ENCODE results near the gene PAM. TPM values are rescaled to one million over a fixed set of nuclear protein-coding genes. Genes with fewer than 3 reads are reported as not detected.

The PAM gene
- total and polyA plus RNA-seq, 2 of the 8 experiments (the other 6 are each of a cell fraction or from before 2014, with no cell fraction given), result 30.4 to 67.8 TPM

- no peak for TF ChIP-seq CHD7 (IDR thresholded peaks at IDR 0.05; ENCODE audit: insufficient replicate concordance, low read length)
- TF ChIP-seq SP4 (IDR thresholded peaks at IDR 0.05; ENCODE audit: low read length), result no peak
- no peak for TF ChIP-seq ATF2 (IDR thresholded peaks at IDR 0.05; ENCODE audit: low read length)
- no peak for TF ChIP-seq SIRT6 (IDR thresholded peaks at IDR 0.05; ENCODE audit: low read length)
- no peak for TF ChIP-seq RFX5 (IDR thresholded peaks at IDR 0.05; ENCODE audit: borderline replicate concordance, low read depth, low read length)
- TF ChIP-seq CREB1 (IDR thresholded peaks at IDR 0.05), result no peak
- TF ChIP-seq ASH2L (IDR thresholded peaks at IDR 0.05; ENCODE audit: low read length), result no peak
- TF ChIP-seq EZH2 (IDR thresholded peaks at IDR 0.05; ENCODE audit: low read depth, low read length, severe bottlenecking), result no peak
- TF ChIP-seq SP2 (IDR thresholded peaks at IDR 0.05; ENCODE audit: low read length), result no peak
- TF ChIP-seq SUZ12 (IDR thresholded peaks at IDR 0.05; ENCODE audit: low read length), result no peak
- no peak for TF ChIP-seq SP1 (IDR thresholded peaks at IDR 0.05; ENCODE audit: low read depth, low read length)
- no peak for TF ChIP-seq SRF (IDR thresholded peaks at IDR 0.05; ENCODE audit: low read depth, low read length)
Observed at GRCh38 chr5:103021314-103021713, 266.2 kb downstream of the PAM start (continued).

All from H1 (cell line).